ENCODE data around the gene HLA-F.

Gene HLA-F

DNA sequence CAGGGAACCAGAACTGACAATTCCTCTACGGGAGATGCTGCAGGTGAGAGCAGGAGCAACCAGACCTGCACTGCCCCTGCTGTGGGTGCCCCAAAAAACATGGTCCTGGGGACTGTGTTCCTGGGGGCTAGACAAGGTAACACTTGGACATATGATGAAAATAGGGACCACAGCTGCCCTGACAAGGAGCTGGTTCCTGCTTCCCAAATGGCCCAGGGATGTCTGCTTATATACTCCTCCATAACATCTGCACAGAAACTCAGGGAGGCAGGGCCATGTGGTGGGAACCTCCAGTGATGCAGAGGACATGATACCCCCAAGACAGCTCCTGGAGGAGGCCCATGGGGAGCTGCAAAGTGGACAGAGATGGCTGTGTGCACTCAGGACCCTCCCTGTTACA, 19.8 kb downstream of the HLA-F start:
- Histone ChIP-seq H3K4me3 (replicated peaks; ENCODE audit: low read depth, low read length) (no peak overlapping the region), H3K27me3 (replicated peaks; ENCODE audit: control insufficient read depth, insufficient read depth, low read length) (no peaks in the 10 kb centered on the region), H3K36me3 (ENCODE audit: control insufficient read depth, insufficient read depth, low read length) (no peaks in the 10 kb centered on the region)
- no peak for DNase-seq (ENCODE audit: extremely low read depth, insufficient read length)
- TF ChIP-seq, protein P1, sequence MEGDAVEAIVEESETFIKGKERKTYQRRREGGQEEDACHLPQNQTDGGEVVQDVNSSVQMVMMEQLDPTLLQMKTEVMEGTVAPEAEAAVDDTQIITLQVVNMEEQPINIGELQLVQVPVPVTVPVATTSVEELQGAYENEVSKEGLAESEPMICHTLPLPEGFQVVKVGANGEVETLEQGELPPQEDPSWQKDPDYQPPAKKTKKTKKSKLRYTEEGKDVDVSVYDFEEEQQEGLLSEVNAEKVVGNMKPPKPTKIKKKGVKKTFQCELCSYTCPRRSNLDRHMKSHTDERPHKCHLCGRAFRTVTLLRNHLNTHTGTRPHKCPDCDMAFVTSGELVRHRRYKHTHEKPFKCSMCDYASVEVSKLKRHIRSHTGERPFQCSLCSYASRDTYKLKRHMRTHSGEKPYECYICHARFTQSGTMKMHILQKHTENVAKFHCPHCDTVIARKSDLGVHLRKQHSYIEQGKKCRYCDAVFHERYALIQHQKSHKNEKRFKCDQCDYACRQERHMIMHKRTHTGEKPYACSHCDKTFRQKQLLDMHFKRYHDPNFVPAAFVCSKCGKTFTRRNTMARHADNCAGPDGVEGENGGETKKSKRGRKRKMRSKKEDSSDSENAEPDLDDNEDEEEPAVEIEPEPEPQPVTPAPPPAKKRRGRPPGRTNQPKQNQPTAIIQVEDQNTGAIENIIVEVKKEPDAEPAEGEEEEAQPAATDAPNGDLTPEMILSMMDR (IDR thresholded peaks at IDR 0.05; ENCODE audit: insufficient read depth, low read length, poor library complexity, severe bottlenecking) = no peak

DNA sequence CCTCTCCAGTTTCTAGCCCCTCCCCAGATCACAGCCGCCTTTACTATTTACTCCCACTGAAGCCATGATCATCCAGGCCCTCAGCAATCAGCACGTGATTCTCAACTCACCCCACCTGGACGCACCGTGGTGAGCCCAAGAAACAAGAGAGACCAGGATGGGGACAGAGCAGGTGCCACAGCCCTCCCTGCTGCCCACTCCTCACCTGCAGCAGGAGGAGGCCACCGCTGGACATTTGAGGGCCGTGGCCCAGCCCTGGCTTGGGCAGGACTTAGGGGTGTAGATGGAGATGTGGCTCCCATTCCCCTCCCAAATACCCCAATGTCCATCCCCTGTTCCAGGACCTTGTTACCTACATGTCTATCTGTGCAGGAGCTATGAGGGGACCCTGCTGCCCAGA, 20.3 kb downstream of the HLA-F start:
- Histone ChIP-seq H3K36me3 (ENCODE audit: control insufficient read depth, insufficient read depth, low read length) (no peaks in the 10 kb centered on the region), H3K27me3 (replicated peaks; ENCODE audit: control insufficient read depth, insufficient read depth, low read length) (no peaks in the 10 kb centered on the region), H3K4me3 (replicated peaks; ENCODE audit: low read depth, low read length) (no peak overlapping the region)
- TF ChIP-seq, protein P1 (IDR thresholded peaks at IDR 0.05; ENCODE audit: insufficient read depth, low read length, poor library complexity, severe bottlenecking) = no peak
- no peak for DNase-seq (ENCODE audit: extremely low read depth, insufficient read length)

DNA sequence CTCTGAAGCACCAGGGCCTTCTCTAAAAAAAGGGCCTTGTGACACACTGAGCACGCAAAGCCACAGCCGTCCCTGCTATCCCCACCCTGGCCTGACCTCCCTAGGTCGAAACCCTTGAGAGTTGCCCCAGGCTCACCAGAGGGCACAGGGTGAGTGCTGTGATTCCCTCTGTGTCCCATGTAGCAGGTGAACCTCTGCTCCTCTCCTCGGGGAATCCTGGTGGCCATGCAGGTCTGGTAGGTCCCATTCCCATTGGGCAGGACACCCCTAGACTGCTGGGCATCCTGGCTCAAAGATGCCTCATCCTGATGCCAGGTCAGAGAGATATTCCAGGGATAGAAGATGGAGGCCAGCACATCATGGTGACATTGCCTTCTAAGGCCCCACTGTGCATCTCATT, 20.9 kb downstream of the HLA-F start:
- Histone ChIP-seq H3K4me3 (replicated peaks; ENCODE audit: low read depth, low read length) (no peak overlapping the region), H3K27me3 (replicated peaks; ENCODE audit: control insufficient read depth, insufficient read depth, low read length) (no peaks in the 10 kb centered on the region), H3K36me3 (ENCODE audit: control insufficient read depth, insufficient read depth, low read length) (no peaks in the 10 kb centered on the region)
- TF ChIP-seq, protein P1 (IDR thresholded peaks at IDR 0.05; ENCODE audit: insufficient read depth, low read length, poor library complexity, severe bottlenecking) = no peak
- no peak for DNase-seq (ENCODE audit: extremely low read depth, insufficient read length)

DNA sequence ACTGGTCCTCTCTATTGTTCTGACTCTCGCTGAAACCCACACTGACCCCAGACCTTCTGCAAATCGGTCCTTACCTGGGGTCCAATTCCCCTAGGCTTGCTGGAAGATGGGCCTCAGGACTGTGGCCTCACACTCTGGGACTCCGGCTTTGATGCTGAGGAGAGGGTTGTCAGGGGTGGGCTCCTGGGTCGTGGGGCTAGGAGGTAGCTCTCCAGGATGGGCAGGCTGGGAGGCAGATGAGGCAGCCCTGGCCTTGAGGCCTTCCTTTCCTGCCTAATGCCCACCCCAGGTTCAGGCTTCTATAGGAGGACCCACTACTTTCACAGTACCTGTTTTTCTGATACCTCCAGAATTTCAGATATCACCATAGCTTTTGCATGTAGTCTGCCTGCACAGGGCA, 21.4 kb downstream of the HLA-F start:
- Histone ChIP-seq H3K36me3 (ENCODE audit: control insufficient read depth, insufficient read depth, low read length) (no peaks in the 10 kb centered on the region), H3K27me3 (replicated peaks; ENCODE audit: control insufficient read depth, insufficient read depth, low read length) (no peaks in the 10 kb centered on the region), H3K4me3 (replicated peaks; ENCODE audit: low read depth, low read length) (no peak overlapping the region)
- TF ChIP-seq, protein P1 (IDR thresholded peaks at IDR 0.05; ENCODE audit: insufficient read depth, low read length, poor library complexity, severe bottlenecking) = no peak
- DNase-seq (ENCODE audit: extremely low read depth, insufficient read length) = no peak

DNA sequence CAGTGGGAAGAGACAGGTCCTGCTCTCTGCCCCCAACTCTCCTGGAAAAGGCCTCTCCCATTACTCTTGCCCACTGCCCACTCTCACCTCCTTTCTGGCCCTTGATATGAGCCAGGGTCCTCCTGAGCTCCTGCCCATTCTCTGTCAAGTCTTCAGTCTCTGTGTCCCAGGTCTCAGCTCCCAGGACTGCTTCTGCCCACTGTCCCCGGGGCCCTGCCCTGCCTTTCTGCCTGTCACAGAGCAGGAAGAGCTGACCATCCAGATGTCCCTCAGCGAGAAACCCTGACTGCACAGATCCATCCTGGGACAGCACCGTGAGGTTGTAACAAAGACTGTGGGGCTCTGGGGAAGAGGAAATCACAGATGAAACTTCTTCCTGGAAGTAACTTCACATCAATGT, 22.2 kb downstream of the HLA-F start:
- TF ChIP-seq, protein P1 (IDR thresholded peaks at IDR 0.05; ENCODE audit: insufficient read depth, low read length, poor library complexity, severe bottlenecking) = no peak
- Histone ChIP-seq H3K27me3 (replicated peaks; ENCODE audit: control insufficient read depth, insufficient read depth, low read length) (no peaks in the 10 kb centered on the region), H3K4me3 (replicated peaks; ENCODE audit: low read depth, low read length) (no peak overlapping the region), H3K36me3 (ENCODE audit: control insufficient read depth, insufficient read depth, low read length) (no peaks in the 10 kb centered on the region)
- no peak for DNase-seq (ENCODE audit: extremely low read depth, insufficient read length)

DNA sequence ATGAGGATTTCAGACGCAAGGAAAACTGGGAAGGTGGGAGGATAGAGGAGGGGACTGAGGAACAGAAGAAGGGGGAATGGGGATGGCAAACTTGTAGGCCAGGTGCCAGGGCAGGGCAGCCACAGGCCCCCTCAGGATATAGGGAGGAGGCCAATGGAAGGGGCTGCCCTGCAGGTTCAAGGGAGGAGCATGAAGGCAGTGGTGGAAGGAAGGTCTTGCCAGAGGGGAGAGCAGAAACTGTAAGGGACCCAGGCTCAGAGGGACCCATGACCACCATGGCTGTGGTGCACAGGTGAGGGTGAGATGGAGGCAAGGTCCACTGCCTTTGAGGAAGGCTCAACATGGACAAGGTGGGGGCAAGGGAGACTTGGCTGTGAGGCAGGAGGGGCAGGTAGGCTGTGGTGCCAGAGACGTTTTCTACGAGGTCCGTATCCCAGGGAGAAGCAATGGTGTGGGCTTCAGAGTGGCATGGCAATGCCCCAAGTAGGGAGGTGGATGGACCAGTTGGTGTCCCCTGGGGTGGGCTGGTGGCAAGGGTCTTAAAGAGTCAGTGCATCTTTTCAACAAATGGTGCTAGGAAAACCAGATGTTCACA, 22.7 kb downstream of the HLA-F start:
- TF ChIP-seq, protein P1 (IDR thresholded peaks at IDR 0.05; ENCODE audit: insufficient read depth, low read length, poor library complexity, severe bottlenecking) = no peak
- H3K36me3 ChIP-seq (ENCODE audit: control insufficient read depth, insufficient read depth, low read length) = no peaks in the 10 kb centered on the region
- H3K4me3 ChIP-seq (replicated peaks; ENCODE audit: low read depth, low read length) = no peak overlapping the region
- no peaks in the 10 kb centered on the region for H3K27me3 ChIP-seq (replicated peaks; ENCODE audit: control insufficient read depth, insufficient read depth, low read length)
- DNase-seq (ENCODE audit: extremely low read depth, insufficient read length) = no peak

All from GM06990 (cell line).